NT2/D1 (cell line): ENCODE measurements around the gene RHO.

Experiments used
- SUZ12 ChIP-seq: IDR thresholded peaks from 2 replicates; pipeline ENCODE4 v1.6.1; 2011; ENCODE audit not compliant: insufficient read length, insufficient read depth; ENCODE audit errors: extremely low read depth
- YY1 ChIP-seq: IDR thresholded peaks from 2 replicates; pipeline ENCODE4 v1.6.1; 2011; ENCODE audit not compliant: insufficient read length, insufficient read depth
- ZNF274 ChIP-seq: IDR thresholded peaks from 2 replicates; pipeline ENCODE4 v1.6.1; 2011; ENCODE audit warnings: mild to moderate bottlenecking, low read depth, low read length

- TF ChIP-seq ZNF274 = no peak
- TF ChIP-seq YY1 = no peak
- TF ChIP-seq SUZ12 = no peak
Measured at GRCh38 chr3:129558772-129559564, 30.5 kb downstream of the RHO start.
